HCT116 (cell line): ENCODE data around the gene GGCT. TPM values are rescaled to one million over a fixed set of nuclear protein-coding genes. Genes with fewer than 3 reads are reported as not detected.

Source experiments
- ATAC-seq: fragments of 200-7000 bp; cut with Tn5 transposase; 2 replicates; pipeline ENCODE4 v1.9.1; 2020; ENCODE audit warnings: mild to moderate bottlenecking, moderate library complexity
- BruUV-seq: library from RNA; stranded (reverse); fragments of 400-500 nt; replicated peaks from 2 replicates; lab custom pipeline; 2021; lab: Mats Ljungman, UMichigan
- CTCF ChIA-PET: fragments of 300-600 bp; sonication (Branson Sonifier 250); formaldehyde crosslinking; loops from one replicate; lab custom pipeline; 2021; ENCODE audit warnings: antibody characterized with exemption; lab: Charles Lee
- POLR2A ChIA-PET: fragments of 300-600, 350-600 bp; sonication (Branson Sonifier 250); formaldehyde crosslinking; loops from one replicate; lab custom pipeline; 2021; ENCODE audit warnings: antibody characterized with exemption; lab: Charles Lee
- RAD21 ChIA-PET, 2 experiments: fragments of 300-600 bp; sonication (Branson Sonifier 250); formaldehyde crosslinking; loops; one replicate each; lab custom pipeline; 2023; ENCODE audit warnings: low total read pairs in 2 of 2; ENCODE audit not compliant: uncharacterized antibody in 2 of 2, unreplicated experiment in 2 of 2, low non-redundant PET in 1 of 2; lab: Charles Lee
- DNase-seq: peaks from one replicate; pipeline ENCODE4 v3.0.0-alpha.2; 2010; ENCODE audit warnings: low read depth, low spot score
- H2AFZ ChIP-seq: fragments of 200-600 bp; shearing (Covaris generic), sonication (generic); 2 replicates; pipeline ENCODE4 v1.6.1; 2017; ENCODE audit warnings: low read depth, mixed run types, mixed read lengths, antibody characterized with exemption, low read length; ENCODE audit not compliant: poor library complexity, severe bottlenecking
- H3K27ac ChIP-seq: 2 replicates; pipeline ENCODE4 v1.5.1; 2012; ENCODE audit warnings: low read depth, low read length
- H3K27me3 ChIP-seq: fragments of 200-600 bp; sonication (generic); 2 replicates; pipeline ENCODE4 v1.6.1; 2016; ENCODE audit warnings: mixed run types, low read length, mixed read lengths; ENCODE audit not compliant: insufficient read depth
- H3K36me3 ChIP-seq, 2 experiments: fragments of 200-500 bp in 1 of 2; fragments of 200-600 bp in 1 of 2; sonication (Bioruptor generic) in 1 of 2; sonication (generic) in 1 of 2; 2 replicates each; pipeline versions ENCODE4 v1.5.1 to v1.6.1; 2014 to 2016; ENCODE audit warnings: low read length in 2 of 2, inconsistent platforms in 1 of 2, mixed read lengths in 1 of 2, mixed run types in 1 of 2; ENCODE audit not compliant: insufficient read depth in 2 of 2, control insufficient read depth in 1 of 2
- H3K4me1 ChIP-seq, 2 experiments: fragments of 200-600 bp in 1 of 2; sonication (generic) in 1 of 2; 2 replicates each; pipeline versions ENCODE4 v1.5.1 to v1.6.1; 2012 to 2017; ENCODE audit warnings: low read length in 2 of 2, inconsistent platforms in 1 of 2, mild to moderate bottlenecking in 1 of 2, mixed read lengths in 1 of 2, mixed run types in 1 of 2, moderate library complexity in 1 of 2; ENCODE audit not compliant: insufficient read depth in 2 of 2, control insufficient read depth in 1 of 2
- H3K4me2 ChIP-seq: fragments of 200-600 bp; sonication (generic); 2 replicates; pipeline ENCODE4 v1.6.1; 2017; ENCODE audit warnings: mixed run types, low read length, mixed read lengths
- H3K4me3 ChIP-seq, 2 experiments: fragments of 200-600 bp in 1 of 2; sonication (generic) in 1 of 2; replicated peaks in 1 of 2; 2 replicates each; pipeline ENCODE4 v1.5.1; 2011 to 2016; ENCODE audit warnings: low read length in 2 of 2, control low read depth in 1 of 2, low read depth in 1 of 2, mild to moderate bottlenecking in 1 of 2, mixed read lengths in 1 of 2, mixed run types in 1 of 2
- H3K79me2 ChIP-seq: fragments of 200-600 bp; sonication (generic); 2 replicates; pipeline ENCODE4 v1.6.1; 2017; ENCODE audit warnings: mild to moderate bottlenecking, mixed run types, low read length, moderate library complexity, mixed read lengths; ENCODE audit not compliant: insufficient read depth
- H3K9ac ChIP-seq: fragments of 200-600 bp; sonication (generic); 2 replicates; pipeline ENCODE4 v1.6.1; 2016; ENCODE audit warnings: low read length, mixed read lengths
- H3K9me2 ChIP-seq: fragments of 200-600 bp; sonication (generic), shearing (Covaris generic); 2 replicates; pipeline ENCODE4 v1.6.1; 2017; ENCODE audit warnings: mixed run types, mild to moderate bottlenecking, moderate library complexity; ENCODE audit not compliant: insufficient read depth
- H3K9me3 ChIP-seq, 2 experiments: fragments of 200-500 bp in 1 of 2; fragments of 200-600 bp in 1 of 2; sonication (Bioruptor generic) in 1 of 2; sonication (generic) in 1 of 2; 2 replicates each; pipeline ENCODE4 v1.6.1; 2014 to 2017; ENCODE audit warnings: low read length in 2 of 2, mixed read lengths in 2 of 2, inconsistent platforms in 1 of 2, low read depth in 1 of 2, mild to moderate bottlenecking in 1 of 2, mixed run types in 1 of 2, moderate library complexity in 1 of 2; ENCODE audit not compliant: control insufficient read depth in 1 of 2, insufficient read depth in 1 of 2
- H4K20me1 ChIP-seq: fragments of 200-600 bp; sonication (generic), shearing (Covaris generic); 2 replicates; pipeline ENCODE4 v1.6.1; 2017; ENCODE audit warnings: mixed run types, mild to moderate bottlenecking, moderate library complexity; ENCODE audit not compliant: insufficient read depth
- EGR1 ChIP-seq: IDR thresholded peaks from 2 replicates; pipeline ENCODE4 v1.6.1; 2012; ENCODE audit warnings: low read depth
- TCF7L2 ChIP-seq: IDR thresholded peaks from 2 replicates; pipeline ENCODE4 v1.7.0; 2011; ENCODE audit warnings: borderline replicate concordance, inconsistent platforms; ENCODE audit not compliant: insufficient read depth, insufficient read length; ENCODE audit errors: extremely low read depth
- YY1 ChIP-seq: IDR thresholded peaks from 2 replicates; pipeline ENCODE4 v1.6.1; 2011; ENCODE audit warnings: low read length, low read depth, moderate library complexity, mild to moderate bottlenecking; ENCODE audit not compliant: insufficient replicate concordance; ENCODE audit errors: extremely low read depth
- intact Hi-C: fragments of 100-400 bp; cut with micrococcal nuclease; formaldehyde crosslinking; loops from 2 replicates; pipeline ENCODE4 v1.10.0; 2022
- total RNA-seq: library from RNA; stranded (reverse); gene quantifications from one replicate; pipeline ENCODE4 v1.2.1, GENCODE V29; 2021; ENCODE audit not compliant: unreplicated experiment

GGCT gene
- total RNA-seq, 1 experiment from 2014 or later, result 60.6 TPM

GRCh38 chr7:30526163-30526562 lies 21.5 kb upstream of the GGCT start:
- no TSS peak for BruUV-seq
- H3K79me2 ChIP-seq, result no peaks in the 10 kb centered on the region
- no peak overlapping the region for H3K4me2 ChIP-seq
- no peaks in the 10 kb centered on the region for H3K4me1 ChIP-seq
- H3K9me3 ChIP-seq, result no peaks in the 10 kb centered on the region
- no peak for TF ChIP-seq YY1
- TF ChIP-seq TCF7L2, result peak; percentile 77
- TF ChIP-seq, all 23 proteins: peak for 1
- no peaks in the 10 kb centered on the region for H3K9me2 ChIP-seq
- DNase-seq (no peak), ATAC-seq (no peak)
- POLR2A ChIA-PET, result no interaction called here
- no peak overlapping the region for H3K9ac ChIP-seq
- H3K27me3 ChIP-seq, result no peaks in the 10 kb centered on the region
- RAD21 ChIA-PET, result no interaction called here
- H3K36me3 ChIP-seq, result no peaks in the 10 kb centered on the region
- H2AFZ ChIP-seq, result no peak overlapping the region
- no peak overlapping the region for H3K27ac ChIP-seq
- CTCF ChIA-PET, result no interaction called here
- H4K20me1 ChIP-seq, result no peaks in the 10 kb centered on the region
- no peak overlapping the region for H3K4me3 ChIP-seq
- intact Hi-C loops, result no loop called here

DNA sequence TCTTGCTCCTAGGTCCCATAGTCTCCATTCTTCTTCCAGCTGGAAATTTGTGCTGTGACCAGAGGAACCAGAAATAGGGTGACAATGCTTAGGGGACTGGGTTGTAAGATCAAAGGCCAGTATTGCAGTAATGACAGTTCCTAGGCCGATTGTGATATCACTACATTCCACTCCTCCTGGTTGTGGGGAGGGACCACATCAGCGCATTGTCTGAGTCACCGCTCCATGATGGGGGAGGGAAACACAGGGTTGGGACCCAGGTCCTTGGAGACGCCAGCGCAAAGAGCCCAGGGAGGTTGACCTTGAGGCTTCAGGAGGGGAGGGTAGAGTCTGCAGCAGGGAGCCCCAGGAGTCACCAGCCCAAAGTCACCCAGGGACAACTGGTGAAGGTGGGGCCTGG lies 20.8 kb upstream of the GGCT start:
- no peak for ATAC-seq

More for the DNA sequence above, 20.8 kb upstream of the GGCT start:
- no peak for TF ChIP-seq EGR1
- TF ChIP-seq TCF7L2, result peak; percentile 76
- DNase-seq, result no peak
- ChIA-PET POLR2A (no interaction called here), CTCF (no interaction called here), RAD21 (no interaction called here)
- H4K20me1 ChIP-seq, result no peaks in the 10 kb centered on the region
- H3K79me2 ChIP-seq, result no peaks in the 10 kb centered on the region
- no peak overlapping the region for H3K27ac ChIP-seq
- H3K4me2 ChIP-seq, result no peak overlapping the region
- H3K4me3 ChIP-seq, result no peak overlapping the region
- H2AFZ ChIP-seq, result no peak overlapping the region
- no peak overlapping the region for H3K9ac ChIP-seq
- H3K36me3 ChIP-seq, result no peaks in the 10 kb centered on the region
- H3K9me2 ChIP-seq, result no peaks in the 10 kb centered on the region
- intact Hi-C loops, result no loop called here
- no peaks in the 10 kb centered on the region for H3K9me3 ChIP-seq
- BruUV-seq, result no TSS peak
- H3K4me1 ChIP-seq, result no peaks in the 10 kb centered on the region
- H3K27me3 ChIP-seq, result no peaks in the 10 kb centered on the region
